Lower leg skin (tissue), 4 donors: ENCODE measurements around the gene FOXO3B. TPM values are rescaled to one million over a fixed set of nuclear protein-coding genes. Genes with fewer than 3 reads are reported as not detected.

Experiments
- total RNA-seq, 4 donors: library from RNA; depleted of rRNA; stranded (reverse); fragments of >200 nt; gene quantifications; one replicate each; pipeline ENCODE4 v1.1.0, GENCODE V29; 2016

Gene FOXO3B
- total RNA-seq, 4 donors from 2014 or later: 7.7 to 17.4 (median 8.2) TPM

Other genes starting within 250 kb of the FOXO3B start
- under 1 TPM in 3 of 4 donors, not detected in 1; 0.30 to 0.76 (median 0.30) TPM for gene LGALS9C, start 205.5 kb downstream of the FOXO3B start, total RNA-seq
- gene TBC1D28, start 37.9 kb downstream of the FOXO3B start, total RNA-seq: not detected
- not detected for gene FBXW10, start 61.7 kb upstream of the FOXO3B start, total RNA-seq
- 10 to 100 TPM; 27.9 to 49.6 (median 33.6) TPM for gene TVP23B, start 98.9 kb upstream of the FOXO3B start, total RNA-seq
- 10 to 100 TPM; 16.3 to 27.3 (median 23.0) TPM for gene PRPSAP2, start 175.8 kb upstream of the FOXO3B start, total RNA-seq